Measurements from ENCODE around the gene CDC7.

DNA sequence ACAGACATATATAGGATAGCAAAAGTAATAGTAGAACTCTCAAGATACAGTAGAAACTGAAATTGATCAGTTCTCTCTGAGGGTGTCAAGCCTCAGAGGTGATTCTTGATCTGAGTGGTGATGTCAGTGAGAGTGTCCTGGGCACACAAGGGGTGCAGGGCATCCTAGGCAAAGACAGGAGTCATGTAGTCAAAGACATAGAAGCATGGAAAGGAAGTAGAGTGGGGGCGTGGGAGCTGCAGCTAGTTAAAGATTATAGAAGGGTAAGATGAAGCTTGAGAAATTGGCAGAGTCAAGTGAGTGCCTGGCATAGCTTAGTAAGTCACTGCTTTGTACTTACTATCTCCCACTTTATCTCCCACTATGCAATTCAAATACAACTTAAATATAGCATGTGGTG lies 22.8 kb downstream of the CDC7 start:
- TF ChIP-seq, protein P1, sequence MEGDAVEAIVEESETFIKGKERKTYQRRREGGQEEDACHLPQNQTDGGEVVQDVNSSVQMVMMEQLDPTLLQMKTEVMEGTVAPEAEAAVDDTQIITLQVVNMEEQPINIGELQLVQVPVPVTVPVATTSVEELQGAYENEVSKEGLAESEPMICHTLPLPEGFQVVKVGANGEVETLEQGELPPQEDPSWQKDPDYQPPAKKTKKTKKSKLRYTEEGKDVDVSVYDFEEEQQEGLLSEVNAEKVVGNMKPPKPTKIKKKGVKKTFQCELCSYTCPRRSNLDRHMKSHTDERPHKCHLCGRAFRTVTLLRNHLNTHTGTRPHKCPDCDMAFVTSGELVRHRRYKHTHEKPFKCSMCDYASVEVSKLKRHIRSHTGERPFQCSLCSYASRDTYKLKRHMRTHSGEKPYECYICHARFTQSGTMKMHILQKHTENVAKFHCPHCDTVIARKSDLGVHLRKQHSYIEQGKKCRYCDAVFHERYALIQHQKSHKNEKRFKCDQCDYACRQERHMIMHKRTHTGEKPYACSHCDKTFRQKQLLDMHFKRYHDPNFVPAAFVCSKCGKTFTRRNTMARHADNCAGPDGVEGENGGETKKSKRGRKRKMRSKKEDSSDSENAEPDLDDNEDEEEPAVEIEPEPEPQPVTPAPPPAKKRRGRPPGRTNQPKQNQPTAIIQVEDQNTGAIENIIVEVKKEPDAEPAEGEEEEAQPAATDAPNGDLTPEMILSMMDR (conservative IDR thresholded peaks at IDR 0.05; ENCODE audit: low read depth in 2 of 2), result no peak
- TF ChIP-seq EZH2 (IDR thresholded peaks at IDR 0.05; ENCODE audit: low read depth, unreplicated experiment), result no peak
- TF ChIP-seq, protein P2, sequence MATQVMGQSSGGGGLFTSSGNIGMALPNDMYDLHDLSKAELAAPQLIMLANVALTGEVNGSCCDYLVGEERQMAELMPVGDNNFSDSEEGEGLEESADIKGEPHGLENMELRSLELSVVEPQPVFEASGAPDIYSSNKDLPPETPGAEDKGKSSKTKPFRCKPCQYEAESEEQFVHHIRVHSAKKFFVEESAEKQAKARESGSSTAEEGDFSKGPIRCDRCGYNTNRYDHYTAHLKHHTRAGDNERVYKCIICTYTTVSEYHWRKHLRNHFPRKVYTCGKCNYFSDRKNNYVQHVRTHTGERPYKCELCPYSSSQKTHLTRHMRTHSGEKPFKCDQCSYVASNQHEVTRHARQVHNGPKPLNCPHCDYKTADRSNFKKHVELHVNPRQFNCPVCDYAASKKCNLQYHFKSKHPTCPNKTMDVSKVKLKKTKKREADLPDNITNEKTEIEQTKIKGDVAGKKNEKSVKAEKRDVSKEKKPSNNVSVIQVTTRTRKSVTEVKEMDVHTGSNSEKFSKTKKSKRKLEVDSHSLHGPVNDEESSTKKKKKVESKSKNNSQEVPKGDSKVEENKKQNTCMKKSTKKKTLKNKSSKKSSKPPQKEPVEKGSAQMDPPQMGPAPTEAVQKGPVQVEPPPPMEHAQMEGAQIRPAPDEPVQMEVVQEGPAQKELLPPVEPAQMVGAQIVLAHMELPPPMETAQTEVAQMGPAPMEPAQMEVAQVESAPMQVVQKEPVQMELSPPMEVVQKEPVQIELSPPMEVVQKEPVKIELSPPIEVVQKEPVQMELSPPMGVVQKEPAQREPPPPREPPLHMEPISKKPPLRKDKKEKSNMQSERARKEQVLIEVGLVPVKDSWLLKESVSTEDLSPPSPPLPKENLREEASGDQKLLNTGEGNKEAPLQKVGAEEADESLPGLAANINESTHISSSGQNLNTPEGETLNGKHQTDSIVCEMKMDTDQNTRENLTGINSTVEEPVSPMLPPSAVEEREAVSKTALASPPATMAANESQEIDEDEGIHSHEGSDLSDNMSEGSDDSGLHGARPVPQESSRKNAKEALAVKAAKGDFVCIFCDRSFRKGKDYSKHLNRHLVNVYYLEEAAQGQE (IDR thresholded peaks at IDR 0.05; ENCODE audit: unreplicated experiment), result no peak
- TF ChIP-seq POLR2AphosphoS5 (IDR thresholded peaks at IDR 0.05; ENCODE audit: low read depth), result no peak
- TF ChIP-seq CREB1 (CRISPR knock-in tag; IDR thresholded peaks at IDR 0.05; ENCODE audit: low read depth), result no peak
- no peak for TF ChIP-seq EZH2phosphoT487 (IDR thresholded peaks at IDR 0.05; ENCODE audit: unreplicated experiment)
- no peak for TF ChIP-seq ZNF114 (CRISPR knock-in tag; IDR thresholded peaks at IDR 0.05)
- TF ChIP-seq JUNB (IDR thresholded peaks at IDR 0.05; ENCODE audit: unreplicated experiment), result no peak
- no peak for TF ChIP-seq ZNF331 (CRISPR knock-in tag; IDR thresholded peaks at IDR 0.05; ENCODE audit: low read depth)
- TF ChIP-seq, protein P3, sequence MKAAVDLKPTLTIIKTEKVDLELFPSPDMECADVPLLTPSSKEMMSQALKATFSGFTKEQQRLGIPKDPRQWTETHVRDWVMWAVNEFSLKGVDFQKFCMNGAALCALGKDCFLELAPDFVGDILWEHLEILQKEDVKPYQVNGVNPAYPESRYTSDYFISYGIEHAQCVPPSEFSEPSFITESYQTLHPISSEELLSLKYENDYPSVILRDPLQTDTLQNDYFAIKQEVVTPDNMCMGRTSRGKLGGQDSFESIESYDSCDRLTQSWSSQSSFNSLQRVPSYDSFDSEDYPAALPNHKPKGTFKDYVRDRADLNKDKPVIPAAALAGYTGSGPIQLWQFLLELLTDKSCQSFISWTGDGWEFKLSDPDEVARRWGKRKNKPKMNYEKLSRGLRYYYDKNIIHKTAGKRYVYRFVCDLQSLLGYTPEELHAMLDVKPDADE (IDR thresholded peaks at IDR 0.05), result no peak
- TF ChIP-seq STAT1 (IDR thresholded peaks at IDR 0.05; ENCODE audit: unreplicated experiment), result no peak
